Mononuclear cell (primary cell): ENCODE results near the gene PLIN1. TPM values are rescaled to one million over a fixed set of nuclear protein-coding genes. Genes with fewer than 3 reads are reported as not detected.

Experiments
- H3K27me3 ChIP-seq: 2 replicates; pipeline ENCODE4 v1.6.0; 2011; ENCODE audit warnings: low read length, control low read depth; ENCODE audit not compliant: insufficient read depth
- H3K4me1 ChIP-seq: 2 replicates; pipeline ENCODE4 v1.5.1; 2011; ENCODE audit warnings: mild to moderate bottlenecking, low read length, control low read depth; ENCODE audit not compliant: insufficient read depth
- H3K4me3 ChIP-seq: 2 replicates; pipeline ENCODE4 v1.5.1; 2011; ENCODE audit warnings: mild to moderate bottlenecking, low read length, moderate library complexity
- H3K9me3 ChIP-seq: 2 replicates; pipeline ENCODE4 v1.5.1; 2011; ENCODE audit warnings: low read depth, mild to moderate bottlenecking, control low read depth, low read length
- total RNA-seq: library from RNA; depleted of rRNA; stranded (reverse); fragments of >200 nt; gene quantifications from one replicate; pipeline ENCODE4 v1.2.3, GENCODE V29; 2012

Gene PLIN1
- total RNA-seq, 1 donor, result under 0.01 TPM

- no peak overlapping the region for H3K4me3 ChIP-seq
- no peaks in the 10 kb centered on the region for H3K27me3 ChIP-seq
- no peaks in the 10 kb centered on the region for H3K9me3 ChIP-seq
- no peaks in the 10 kb centered on the region for H3K4me1 ChIP-seq
These were observed 30.0 kb downstream of the PLIN1 start for GRCh38 chr15:89649013-89649625.

GRCh38 chr15:89648106-89649012 lies 30.8 kb downstream of the PLIN1 start:
- Histone ChIP-seq H3K4me3 (no peak overlapping the region), H3K9me3 (no peaks in the 10 kb centered on the region), H3K27me3 (no peaks in the 10 kb centered on the region)

GRCh38 chr15:89647191-89647851 lies 31.8 kb downstream of the PLIN1 start:
- H3K4me3 ChIP-seq, result no peak overlapping the region
- no peaks in the 10 kb centered on the region for H3K9me3 ChIP-seq
- H3K27me3 ChIP-seq, result no peaks in the 10 kb centered on the region
- H3K4me1 ChIP-seq, result no peaks in the 10 kb centered on the region

More at GRCh38 chr15:89648106-89649012, 30.8 kb downstream of the PLIN1 start:
- no peaks in the 10 kb centered on the region for H3K4me1 ChIP-seq

GRCh38 chr15:89646416-89647141 lies 32.6 kb downstream of the PLIN1 start:
- H3K9me3 ChIP-seq, result no peaks in the 10 kb centered on the region
- H3K27me3 ChIP-seq, result no peaks in the 10 kb centered on the region
- no peak overlapping the region for H3K4me3 ChIP-seq
- H3K4me1 ChIP-seq, result no peaks in the 10 kb centered on the region

GRCh38 chr15:89645680-89646079 lies 33.5 kb downstream of the PLIN1 start:
- no peaks in the 10 kb centered on the region for H3K27me3 ChIP-seq
- H3K4me3 ChIP-seq, result no peak overlapping the region
- H3K4me1 ChIP-seq, result no peaks in the 10 kb centered on the region
- no peaks in the 10 kb centered on the region for H3K9me3 ChIP-seq

GRCh38 chr15:89642106-89642505 lies 37.1 kb downstream of the PLIN1 start:
- Histone ChIP-seq H3K4me3 (no peak overlapping the region), H3K9me3 (no peaks in the 10 kb centered on the region), H3K4me1 (no peaks in the 10 kb centered on the region), H3K27me3 (no peaks in the 10 kb centered on the region)

GRCh38 chr15:89641053-89641452 lies 38.1 kb downstream of the PLIN1 start:
- no peaks in the 10 kb centered on the region for H3K9me3 ChIP-seq
- H3K4me3 ChIP-seq, result no peak overlapping the region
- no peaks in the 10 kb centered on the region for H3K27me3 ChIP-seq
- no peaks in the 10 kb centered on the region for H3K4me1 ChIP-seq

- H3K4me3 ChIP-seq, result no peak overlapping the region
- no peaks in the 10 kb centered on the region for H3K9me3 ChIP-seq
- H3K27me3 ChIP-seq, result no peaks in the 10 kb centered on the region
These were observed 38.9 kb downstream of the PLIN1 start for GRCh38 chr15:89640245-89640644.

GRCh38 chr15:89633585-89633984 lies 45.6 kb downstream of the PLIN1 start:
- no peak overlapping the region for H3K4me3 ChIP-seq
- no peaks in the 10 kb centered on the region for H3K9me3 ChIP-seq

More at GRCh38 chr15:89640245-89640644, 38.9 kb downstream of the PLIN1 start:
- no peaks in the 10 kb centered on the region for H3K4me1 ChIP-seq

GRCh38 chr15:89632563-89633430 lies 46.4 kb downstream of the PLIN1 start:
- Histone ChIP-seq H3K9me3 (no peaks in the 10 kb centered on the region), H3K27me3 (no peaks in the 10 kb centered on the region), H3K4me3 (no peak overlapping the region), H3K4me1 (no peaks in the 10 kb centered on the region)

More at GRCh38 chr15:89633585-89633984, 45.6 kb downstream of the PLIN1 start:
- H3K27me3 ChIP-seq, result no peaks in the 10 kb centered on the region
- H3K4me1 ChIP-seq, result no peaks in the 10 kb centered on the region

- Histone ChIP-seq H3K27me3 (no peaks in the 10 kb centered on the region), H3K9me3 (no peaks in the 10 kb centered on the region), H3K4me1 (no peaks in the 10 kb centered on the region), H3K4me3 (no peak overlapping the region)
These were observed 47.3 kb downstream of the PLIN1 start for GRCh38 chr15:89631902-89632264.

GRCh38 chr15:89630974-89631901 lies 47.9 kb downstream of the PLIN1 start:
- no peaks in the 10 kb centered on the region for H3K27me3 ChIP-seq
- H3K9me3 ChIP-seq, result no peaks in the 10 kb centered on the region
- no peak overlapping the region for H3K4me3 ChIP-seq
- H3K4me1 ChIP-seq, result no peaks in the 10 kb centered on the region

- H3K4me3 ChIP-seq, result no peak overlapping the region
- no peaks in the 10 kb centered on the region for H3K4me1 ChIP-seq
- H3K27me3 ChIP-seq, result no peaks in the 10 kb centered on the region
- H3K9me3 ChIP-seq, result no peaks in the 10 kb centered on the region
These were observed 48.9 kb downstream of the PLIN1 start for GRCh38 chr15:89630260-89630659.
